DMS53 (cell line): ENCODE data around the gene SPP2.

Experiments
- DNase-seq: peaks from one replicate; lab custom pipeline; 2025; lab: John Stamatoyannopoulos, UW

The SPP2 gene

GRCh38 chr2:234050455-234051135 is at the start of gene SPP2:
Gene SPP2, plus strand, starts transcription at chr2:234050702. Its CDS starts 85 bp downstream, at chr2:234050787.
- DNase-seq, result no peak

DNA sequence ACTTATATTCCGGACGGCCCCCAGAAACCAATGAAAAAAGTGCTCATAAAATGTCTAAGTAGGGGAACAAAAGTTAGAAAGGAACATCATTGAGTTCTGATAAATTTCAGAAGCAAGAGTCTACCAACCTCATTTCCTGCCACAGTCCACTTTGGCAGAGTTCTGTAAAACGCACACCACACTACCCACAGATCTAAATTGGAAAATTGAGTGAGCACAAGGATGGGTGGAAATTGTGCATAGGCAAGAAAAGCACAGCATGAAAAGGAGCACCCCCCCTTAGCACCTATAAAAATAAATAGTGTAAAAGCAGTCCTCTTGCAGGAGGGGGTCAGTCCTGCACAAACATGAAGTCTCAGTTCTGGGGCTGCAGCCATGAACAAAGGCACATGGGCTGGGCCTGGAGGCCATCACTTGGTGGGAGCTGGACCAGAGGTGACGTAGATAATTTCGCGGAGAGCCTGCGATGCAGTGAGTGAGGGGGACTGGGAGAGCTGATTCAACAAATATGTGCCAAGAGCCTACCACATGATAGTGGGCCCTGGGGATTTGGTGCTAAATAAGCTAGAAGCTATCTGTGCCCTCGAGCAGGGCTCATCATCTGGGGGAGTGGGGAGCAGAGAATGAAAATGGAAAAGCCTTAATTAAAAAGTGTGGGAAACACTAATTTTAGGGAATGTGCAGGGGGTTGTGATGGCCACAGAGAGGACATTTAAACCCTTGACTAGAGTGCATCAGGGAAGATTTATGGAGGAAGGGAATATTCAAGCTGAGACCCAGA is 48.9 kb upstream of the SPP2 start:
- DNase-seq, result no peak

DNA sequence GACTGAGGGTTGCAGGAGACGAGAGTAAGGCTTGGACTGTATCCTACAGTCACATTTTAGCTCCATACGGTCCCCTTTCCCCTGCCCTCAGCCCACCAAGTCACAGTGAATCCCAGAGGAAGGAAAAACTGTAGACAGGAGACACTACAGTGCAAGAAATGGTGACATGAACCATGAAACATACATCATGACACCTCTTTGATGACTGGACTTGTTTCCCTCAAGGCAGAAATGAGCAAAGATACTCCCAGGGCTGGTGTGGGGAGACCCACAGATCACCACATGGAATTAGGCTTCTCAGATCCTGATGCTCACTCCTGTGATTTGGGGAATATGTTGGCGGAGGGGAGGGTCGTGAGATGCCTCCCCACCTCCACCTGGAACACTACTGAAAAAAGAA is 48.2 kb upstream of the SPP2 start:
- no peak for DNase-seq

DNA sequence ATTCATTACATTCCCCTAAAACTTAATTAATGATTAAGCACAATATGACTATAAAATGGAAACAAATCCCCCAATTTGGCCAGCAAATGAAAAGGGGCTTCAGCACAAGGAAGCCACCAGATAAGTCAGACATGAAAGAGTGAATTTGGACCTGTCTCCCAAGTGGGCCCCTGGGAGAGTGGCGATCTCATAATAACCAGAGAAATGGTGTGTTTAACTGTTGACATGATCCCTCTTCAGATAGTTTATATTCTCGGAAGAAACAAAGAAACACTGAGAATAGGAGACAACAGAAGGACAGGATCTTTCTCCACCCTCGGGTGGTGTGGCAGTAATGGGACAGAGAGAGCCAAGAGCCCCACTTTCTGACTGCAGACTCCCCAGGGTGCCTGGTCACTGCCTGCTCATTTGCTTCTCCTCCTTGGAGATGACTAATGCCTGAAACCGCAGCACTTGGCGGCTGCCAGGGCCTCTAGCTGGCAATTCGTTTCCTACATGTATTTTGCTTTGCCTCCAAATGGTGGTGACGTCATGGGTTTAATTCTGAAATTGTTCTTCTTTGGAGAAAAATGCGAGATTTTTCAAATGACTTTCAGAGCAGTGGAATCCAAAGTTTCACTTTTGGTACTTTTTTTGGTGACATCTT is 46.4 kb upstream of the SPP2 start:
- DNase-seq, result no peak

DNA sequence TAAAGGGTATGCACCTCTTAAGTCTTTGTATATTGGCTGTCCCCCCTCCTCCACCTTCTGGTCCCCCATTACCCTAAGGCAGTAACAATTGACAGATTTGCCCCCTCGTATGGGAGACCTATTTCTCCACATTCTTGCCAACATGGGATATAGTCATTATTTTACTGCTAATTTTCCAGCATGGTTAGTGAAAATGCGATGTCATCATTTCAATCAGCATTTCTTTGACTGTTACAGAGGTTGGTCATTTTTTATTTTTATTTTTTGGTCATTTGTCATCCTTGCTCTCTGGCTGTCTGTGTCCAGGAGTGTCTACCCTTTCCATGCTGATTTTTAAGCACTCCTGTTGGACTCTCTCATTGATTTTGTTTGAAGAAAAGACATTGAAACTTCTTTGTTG is 45.4 kb upstream of the SPP2 start:
- DNase-seq, result no peak

DNA sequence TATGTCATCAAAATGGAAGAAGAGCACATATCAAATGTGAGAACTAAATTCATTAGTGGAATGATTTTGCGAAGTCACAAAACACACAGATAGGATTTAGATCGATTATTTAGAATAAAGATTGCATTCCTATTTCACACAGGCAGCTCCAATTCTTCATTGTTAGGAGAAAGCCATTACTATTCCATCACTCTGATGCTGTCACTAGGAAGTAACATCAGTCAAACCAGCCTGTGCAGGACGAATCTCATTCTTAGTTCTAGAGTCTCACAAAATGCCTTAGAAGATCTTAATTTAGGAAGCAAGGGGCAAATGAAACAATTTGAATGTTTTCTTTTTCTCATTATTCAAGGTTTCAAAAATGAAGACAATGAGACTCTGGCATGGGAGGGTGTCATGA is 44.0 kb upstream of the SPP2 start:
- no peak for DNase-seq

- DNase-seq, result no peak
These were observed 36.1 kb upstream of the SPP2 start for GRCh38 chr2:234014427-234014826.

- DNase-seq, result no peak
These were observed 34.6 kb upstream of the SPP2 start for GRCh38 chr2:234015861-234016260.

- peak; percentile 54 for DNase-seq
These were observed 30.6 kb upstream of the SPP2 start for GRCh38 chr2:234019896-234020295.

DNA sequence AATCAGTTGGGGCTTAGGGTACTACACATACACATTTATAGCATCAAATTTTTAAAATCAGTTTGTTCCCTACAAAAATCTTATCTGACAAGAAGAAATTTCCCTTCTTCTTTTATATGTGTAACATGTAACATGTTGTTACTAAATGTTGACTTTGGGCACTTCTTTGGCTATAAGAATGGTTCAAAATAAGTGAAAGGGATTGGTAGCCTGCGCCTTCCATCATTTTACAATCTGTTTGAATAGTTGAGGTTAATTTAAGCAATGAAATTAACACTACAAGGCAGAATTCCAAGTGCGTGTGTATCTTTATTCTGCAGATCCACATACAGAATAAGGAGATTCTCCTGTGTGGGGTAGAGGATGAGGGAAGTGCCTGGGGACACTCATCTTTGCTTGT is 30.2 kb upstream of the SPP2 start:
- DNase-seq, result no peak

- DNase-seq, result no peak
These were observed 28.1 kb upstream of the SPP2 start for GRCh38 chr2:234022424-234022823.

- DNase-seq, result no peak
These were observed 26.2 kb upstream of the SPP2 start for GRCh38 chr2:234024304-234024703.

GRCh38 chr2:234025466-234025865 is 25.0 kb upstream of the SPP2 start:
- no peak for DNase-seq

DNA sequence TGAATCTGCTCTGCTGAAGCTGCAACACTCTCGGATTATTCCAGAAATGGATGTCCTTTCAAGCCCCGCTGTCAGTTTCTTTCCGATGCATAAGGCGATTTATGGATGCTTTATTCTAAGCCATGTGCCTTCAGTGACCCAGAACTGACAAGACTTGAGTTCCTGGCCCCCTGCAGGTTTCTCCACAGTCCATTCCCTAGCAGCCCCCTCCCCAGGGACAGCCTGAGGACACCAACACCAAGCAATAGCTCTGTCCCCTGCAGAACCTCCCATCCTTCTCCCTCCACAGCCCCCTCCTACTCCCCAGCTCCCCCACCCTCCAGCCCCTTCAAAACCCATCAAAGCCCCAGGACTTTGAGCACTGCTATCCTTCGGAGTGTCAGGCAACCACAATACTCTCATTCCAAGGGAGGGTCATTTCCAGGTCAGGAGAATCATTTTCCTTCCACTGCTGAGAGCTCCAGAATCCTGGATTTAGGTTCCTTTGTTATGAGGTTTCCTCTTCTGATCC is 24.6 kb upstream of the SPP2 start:
- DNase-seq, result no peak

DNA sequence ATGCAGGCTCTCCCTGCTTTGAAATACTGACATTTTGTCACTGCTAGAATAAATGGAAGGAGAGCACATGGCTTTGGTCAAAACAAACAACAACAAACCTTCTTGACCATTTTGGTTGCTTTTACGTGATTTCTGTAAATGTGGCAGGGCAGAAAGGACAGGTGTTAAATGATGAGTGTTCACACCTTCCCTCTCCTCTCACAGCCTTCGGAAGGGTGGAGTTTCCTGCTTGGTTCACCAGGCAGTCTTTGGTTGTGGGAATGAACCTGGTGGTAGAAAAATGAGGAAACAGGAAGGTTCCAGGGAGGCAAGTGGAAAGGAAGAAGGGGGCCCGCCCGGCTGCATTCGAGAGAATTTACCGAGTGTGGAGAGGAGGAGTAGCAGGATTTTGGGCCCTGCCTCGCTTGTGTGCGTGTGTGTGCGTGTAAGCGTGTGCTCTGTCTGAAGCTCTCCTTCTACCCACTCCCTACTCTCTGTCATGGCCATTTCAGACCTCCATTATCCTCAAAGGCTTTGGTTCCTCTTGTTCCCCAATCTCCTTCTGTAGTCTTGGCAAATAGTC is 23.7 kb upstream of the SPP2 start:
- no peak for DNase-seq

DNA sequence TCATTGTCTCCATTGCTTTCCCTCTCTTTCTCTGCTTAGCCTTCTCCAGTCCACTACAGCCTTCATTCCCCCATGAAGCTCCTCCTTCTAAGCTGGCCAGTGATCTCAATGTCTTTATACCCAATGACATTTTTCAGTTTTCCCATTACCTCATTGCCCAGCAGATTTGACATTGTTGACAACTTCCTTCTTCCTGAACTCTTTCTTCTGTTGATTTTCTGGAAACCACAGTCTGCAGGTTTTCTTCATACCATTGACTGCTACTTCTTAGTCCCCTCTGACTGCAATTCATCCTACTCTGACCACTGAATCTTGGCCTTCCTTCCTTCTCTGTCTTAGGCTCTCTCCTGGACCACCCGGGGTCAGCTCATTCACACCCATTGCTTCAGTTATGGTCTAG is 22.9 kb upstream of the SPP2 start:
- peak; percentile 4 for DNase-seq

GRCh38 chr2:234029150-234029733 is 21.3 kb upstream of the SPP2 start:
- DNase-seq, result peak; percentile 19

DNA sequence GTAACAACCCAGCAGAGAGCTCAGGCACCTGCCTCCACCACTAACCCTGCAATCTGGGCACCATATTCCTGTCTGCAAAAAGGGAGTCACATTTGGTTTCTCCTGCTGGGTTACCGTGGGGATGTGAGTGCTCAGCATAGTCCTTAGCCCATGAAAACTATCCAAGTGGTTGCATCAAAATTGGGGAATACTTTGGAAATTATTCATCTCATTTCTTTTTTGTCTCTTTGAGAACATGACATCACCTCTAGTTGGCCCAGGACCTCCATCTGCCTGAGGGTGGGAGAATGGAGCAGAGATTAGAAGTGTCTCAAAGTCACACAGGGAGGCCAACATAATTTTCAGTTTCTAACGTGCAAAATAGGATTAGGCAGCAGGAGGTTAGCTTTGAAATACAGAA is 19.3 kb upstream of the SPP2 start:
- no peak for DNase-seq

DNA sequence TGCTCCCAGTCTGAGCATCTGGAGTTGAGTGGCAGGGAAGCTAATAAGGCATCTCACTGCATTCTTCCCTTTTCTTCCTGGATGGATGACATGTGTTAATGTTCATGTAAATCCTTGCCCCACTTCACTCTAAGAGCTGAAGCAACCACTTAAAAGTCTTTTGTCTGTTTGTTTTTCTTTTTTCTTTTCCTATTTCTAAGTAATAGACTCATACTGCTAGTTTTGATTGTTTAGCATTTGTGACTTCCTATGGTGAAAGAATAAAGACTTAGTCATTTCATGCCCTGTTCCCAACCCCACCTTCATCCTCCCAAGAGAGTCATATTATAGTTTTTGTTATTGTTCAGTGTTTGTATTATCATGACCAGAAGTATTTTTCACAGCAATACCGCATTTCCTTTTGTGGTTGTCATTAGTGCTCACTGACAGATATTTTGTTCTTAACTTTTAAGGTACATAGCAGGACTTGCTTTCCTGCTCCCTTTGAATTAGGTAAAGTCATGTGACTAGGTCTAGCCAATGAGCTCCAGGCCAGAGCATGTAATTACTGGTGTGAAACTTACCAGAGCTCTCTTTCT is 18.1 kb upstream of the SPP2 start:
- peak; percentile 36 for DNase-seq

DNA sequence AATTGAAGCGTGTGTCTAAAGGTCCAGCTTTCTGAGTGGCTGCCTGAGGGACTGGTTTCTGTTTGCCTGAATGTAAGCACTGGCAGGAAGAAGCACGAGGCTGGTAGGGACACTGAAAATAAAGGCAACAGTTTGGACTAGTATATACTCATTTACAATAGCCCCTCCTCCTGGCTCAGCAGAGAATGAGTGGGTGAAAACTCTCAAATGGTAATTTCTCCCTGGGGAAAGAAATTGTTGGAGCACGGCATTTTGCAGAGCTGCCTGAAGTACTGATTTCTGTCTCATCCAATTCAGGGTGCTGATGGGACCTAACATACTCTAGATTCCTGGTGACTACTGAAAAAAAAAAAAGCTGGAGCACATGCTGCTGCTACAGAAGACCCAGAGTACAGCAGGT is 17.3 kb upstream of the SPP2 start:
- DNase-seq, result no peak

DNA sequence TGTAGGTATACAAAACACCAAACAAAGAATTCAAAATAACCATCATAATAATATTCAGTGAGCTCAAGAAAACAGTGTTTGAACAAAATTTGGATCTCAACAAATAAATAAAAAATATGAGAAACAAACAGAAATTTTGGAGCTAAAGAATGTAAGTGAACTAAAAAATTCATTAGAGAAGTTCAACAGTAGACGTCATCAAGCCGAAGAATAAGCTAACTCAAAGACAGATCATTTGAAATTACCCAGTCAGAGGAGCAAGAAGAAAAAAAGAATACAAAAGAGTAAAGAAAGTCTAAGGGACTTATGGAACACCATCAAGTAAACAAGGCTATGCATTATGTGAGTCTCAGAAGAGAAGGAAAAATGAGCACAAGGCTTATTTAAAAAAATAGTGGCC is 16.6 kb upstream of the SPP2 start:
- no peak for DNase-seq
